Amniotic epithelial cell (primary cell): ENCODE measurements around the gene AARS2.
A peak's percentile ranks its signal among the peaks of the same experiment; 100 is the strongest.

Experiments
- DNase-seq: peaks from one replicate; pipeline ENCODE4 v3.0.0-alpha.2; 2010; ENCODE audit warnings: low read depth

AARS2 gene

GRCh38 chr6:44300292-44300823 lies 12.8 kb downstream of the AARS2 start:
- no peak for DNase-seq

GRCh38 chr6:44298864-44299263 lies 14.3 kb downstream of the AARS2 start:
- DNase-seq: no peak

- DNase-seq: no peak
Observed at GRCh38 chr6:44298055-44298803, 14.9 kb downstream of the AARS2 start.

GRCh38 chr6:44297063-44298038 lies 15.8 kb downstream of the AARS2 start:
- DNase-seq: no peak

- no peak for DNase-seq
Observed at GRCh38 chr6:44294832-44295791, 18.0 kb downstream of the AARS2 start.

GRCh38 chr6:44292661-44293365 lies 20.3 kb downstream of the AARS2 start:
- no peak for DNase-seq

- no peak for DNase-seq
Observed at GRCh38 chr6:44291841-44292240, 21.3 kb downstream of the AARS2 start.

GRCh38 chr6:44289726-44290260 lies 23.4 kb downstream of the AARS2 start:
- DNase-seq: no peak

GRCh38 chr6:44286747-44287146 lies 26.4 kb downstream of the AARS2 start:
- DNase-seq: no peak

GRCh38 chr6:44286285-44286565 lies 26.9 kb downstream of the AARS2 start:
- DNase-seq: no peak

- DNase-seq: peak; percentile 30
Observed at GRCh38 chr6:44285552-44286284, 27.4 kb downstream of the AARS2 start.

- DNase-seq: no peak
Observed at GRCh38 chr6:44284867-44285266, 28.3 kb downstream of the AARS2 start.

- DNase-seq: no peak
Observed at GRCh38 chr6:44284121-44284520, 29.0 kb downstream of the AARS2 start.

GRCh38 chr6:44278774-44279697 lies 34.1 kb downstream of the AARS2 start:
- DNase-seq: no peak

GRCh38 chr6:44278315-44278714 lies 34.8 kb downstream of the AARS2 start:
- DNase-seq: no peak

- DNase-seq: no peak
Observed at GRCh38 chr6:44277763-44278162, 35.4 kb downstream of the AARS2 start.

- no peak for DNase-seq
Observed at GRCh38 chr6:44276667-44277640, 36.2 kb downstream of the AARS2 start.
